Mesenchymal stem cell (in vitro differentiated cells and primary cell): ENCODE measurements around the gene GFPT1. TPM values are rescaled to one million over a fixed set of nuclear protein-coding genes. Genes with fewer than 3 reads are reported as not detected.
A peak's percentile ranks its signal among the peaks of the same experiment; 100 is the strongest.

Experiments
- DNase-seq: peaks from one replicate; pipeline ENCODE4 v3.0.0-alpha.2; 2013
- H2AFZ ChIP-seq: one replicate; pipeline ENCODE4 v1.6.1; 2013; ENCODE audit warnings: low read depth, mild to moderate bottlenecking, control low read depth, inconsistent platforms, low read length, moderate library complexity
- H2AK5ac ChIP-seq: 2 replicates; pipeline ENCODE4 v1.6.1; 2013; ENCODE audit warnings: low read length, moderate library complexity, mild to moderate bottlenecking, inconsistent platforms; ENCODE audit not compliant: severe bottlenecking
- H2BK120ac ChIP-seq: one replicate; pipeline ENCODE4 v1.6.1; 2013; ENCODE audit warnings: low read depth, mild to moderate bottlenecking, inconsistent platforms, low read length, moderate library complexity
- H2BK12ac ChIP-seq, 2 experiments: one replicate each; pipeline ENCODE4 v1.6.1; 2013; ENCODE audit warnings: inconsistent platforms in 2 of 2, low read length in 2 of 2, mild to moderate bottlenecking in 2 of 2, moderate library complexity in 2 of 2, control low read depth in 1 of 2
- H2BK15ac ChIP-seq: one replicate; pipeline ENCODE4 v1.6.1; 2013; ENCODE audit warnings: mild to moderate bottlenecking, low read depth, inconsistent platforms; ENCODE audit not compliant: poor library complexity, severe bottlenecking
- H2BK5ac ChIP-seq: 2 replicates; pipeline ENCODE4 v1.6.1; 2013; ENCODE audit warnings: low read depth, mild to moderate bottlenecking, low read length, control low read depth, inconsistent platforms; ENCODE audit not compliant: poor library complexity, severe bottlenecking
- H3K14ac ChIP-seq, 2 experiments: one replicate each; pipeline ENCODE4 v1.6.1; 2013; ENCODE audit warnings: inconsistent platforms in 2 of 2, low read length in 2 of 2, control low read depth in 1 of 2, mild to moderate bottlenecking in 1 of 2, moderate library complexity in 1 of 2
- H3K18ac ChIP-seq, 2 experiments: one replicate each; pipeline ENCODE4 v1.6.1; 2013; ENCODE audit warnings: inconsistent platforms in 2 of 2, low read length in 2 of 2, control low read depth in 1 of 2, low read depth in 1 of 2, mild to moderate bottlenecking in 1 of 2
- H3K23ac ChIP-seq, 2 experiments: one replicate each; pipeline ENCODE4 v1.6.1; 2013; ENCODE audit warnings: inconsistent platforms in 2 of 2, low read length in 2 of 2, mild to moderate bottlenecking in 2 of 2, moderate library complexity in 2 of 2, control low read depth in 1 of 2
- H3K27ac ChIP-seq: 2 replicates; pipeline ENCODE4 v1.5.1; 2013; ENCODE audit warnings: mild to moderate bottlenecking, moderate library complexity, low read length, control low read depth, inconsistent platforms; ENCODE audit not compliant: poor library complexity, severe bottlenecking
- H3K27me3 ChIP-seq, 2 experiments: 2 replicates each; pipeline versions ENCODE4 v1.6.1 to v1.7.0; 2013; ENCODE audit warnings: low read length in 2 of 2, mild to moderate bottlenecking in 2 of 2, moderate library complexity in 2 of 2, control low read depth in 1 of 2, inconsistent platforms in 1 of 2; ENCODE audit not compliant: control insufficient read depth in 1 of 2, insufficient read depth in 1 of 2
- H3K36me3 ChIP-seq, 2 experiments: 2 replicates each; pipeline versions ENCODE4 v1.6.1 to v1.7.0; 2013; ENCODE audit warnings: low read length in 2 of 2, control low read depth in 1 of 2, inconsistent platforms in 1 of 2, low read depth in 1 of 2, mild to moderate bottlenecking in 1 of 2; ENCODE audit not compliant: insufficient read depth in 2 of 2, control insufficient read depth in 1 of 2
- H3K4ac ChIP-seq, 2 experiments: one replicate each; pipeline ENCODE4 v1.6.1; 2013; ENCODE audit warnings: inconsistent platforms in 2 of 2, low read length in 2 of 2, mild to moderate bottlenecking in 2 of 2, moderate library complexity in 2 of 2, control low read depth in 1 of 2, low read depth in 1 of 2
- H3K4me1 ChIP-seq: 2 replicates; pipeline ENCODE4 v1.6.1; 2013; ENCODE audit warnings: low read depth, low read length, control low read depth; ENCODE audit not compliant: control insufficient read depth, insufficient read depth
- H3K4me2 ChIP-seq: 2 replicates; pipeline ENCODE4 v1.6.1; 2013; ENCODE audit warnings: low read length, mild to moderate bottlenecking, inconsistent platforms; ENCODE audit not compliant: poor library complexity, severe bottlenecking
- H3K4me3 ChIP-seq, 2 experiments: 2 replicates each; pipeline versions ENCODE4 v1.5.1 to v1.7.0; 2013; ENCODE audit warnings: low read length in 2 of 2, mild to moderate bottlenecking in 2 of 2, control low read depth in 1 of 2, low read depth in 1 of 2; ENCODE audit not compliant: insufficient read depth in 1 of 2
- H3K79me1 ChIP-seq: replicated peaks from 2 replicates; pipeline ENCODE4 v1.6.1; 2013; ENCODE audit warnings: mild to moderate bottlenecking, control low read depth, low read length, inconsistent platforms; ENCODE audit not compliant: poor library complexity, severe bottlenecking
- H3K9ac ChIP-seq: 2 replicates; pipeline ENCODE4 v1.7.0; 2013; ENCODE audit warnings: mild to moderate bottlenecking, low read length, moderate library complexity
- H3K9me3 ChIP-seq: 2 replicates; pipeline ENCODE4 v1.7.0; 2013; ENCODE audit warnings: mild to moderate bottlenecking, low read length; ENCODE audit not compliant: control insufficient read depth
- H4K8ac ChIP-seq: one replicate; pipeline ENCODE4 v1.6.1; 2013; ENCODE audit warnings: inconsistent platforms, mild to moderate bottlenecking, low read length, moderate library complexity
- H4K91ac ChIP-seq: one replicate; pipeline ENCODE4 v1.6.1; 2013; ENCODE audit warnings: mild to moderate bottlenecking, low read length, inconsistent platforms
- WGBS: methylation state at CpG from one replicate; pipeline ENCODE4 v1.1.7; 2013; ENCODE audit warnings: mixed read lengths; 5-methylcytosine and 5-hydroxymethylcytosine counted together
- small RNA-seq: library from polyadenylated mRNA; stranded (forward); fragments of <200 nt; extraction: miRNeasy Mini kit (QIAGEN cat#:217004); gene quantifications from one replicate; pipeline ENCODE3, GENCODE V24; 2013; ENCODE audit warnings: low read depth

Gene GFPT1

DNA sequence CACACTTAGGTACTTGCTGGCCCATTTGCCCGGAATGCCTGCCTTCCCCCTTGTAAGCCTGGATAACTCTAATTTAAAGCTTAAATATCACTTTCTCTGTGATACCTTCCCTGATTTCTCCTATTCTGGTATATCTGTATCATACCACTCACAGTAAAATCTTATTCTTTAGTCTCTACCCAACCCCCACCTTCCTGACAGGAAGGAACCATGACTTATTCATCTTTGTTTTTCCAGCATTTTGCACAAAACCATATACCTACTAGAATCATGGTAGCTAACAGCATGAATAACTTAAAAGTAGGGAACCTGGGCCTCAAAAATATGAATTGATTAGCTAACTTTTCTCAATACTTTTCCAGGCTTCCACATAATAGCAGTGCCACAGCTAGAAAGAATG, 111.5 kb downstream of the GFPT1 start:
- no peak overlapping the region for H3K9ac ChIP-seq
- H3K14ac ChIP-seq: no peak overlapping the region
- no peak for DNase-seq
- no peaks in the 10 kb centered on the region for H3K9me3 ChIP-seq
- no peak overlapping the region for H3K4ac ChIP-seq
- H4K8ac ChIP-seq: no peak overlapping the region
- no peaks in the 10 kb centered on the region for H3K79me1 ChIP-seq
- H3K4me2 ChIP-seq: no peak overlapping the region
- no peak overlapping the region for H2BK15ac ChIP-seq
- 95% methylated on average over 1 of the region's 1 CpG for WGBS
- no peaks in the 10 kb centered on the region for H3K36me3 ChIP-seq
- H3K18ac ChIP-seq: no peak overlapping the region
- H3K23ac ChIP-seq: no peak overlapping the region
- no peak overlapping the region for H2BK12ac ChIP-seq
- H2AFZ ChIP-seq: no peak overlapping the region
- no peak overlapping the region for H2BK5ac ChIP-seq
- H2AK5ac ChIP-seq: no peak overlapping the region
- H3K4me1 ChIP-seq: peaks cover 3% of the 10 kb centered on the region
- H4K91ac ChIP-seq: no peak overlapping the region
- no peak overlapping the region for H2BK120ac ChIP-seq
- no peak overlapping the region for H3K4me3 ChIP-seq
- H3K27ac ChIP-seq: no peak overlapping the region
- H3K27me3 ChIP-seq: no peaks in the 10 kb centered on the region

GRCh38 chr2:69272803-69273471, 114.1 kb downstream of the GFPT1 start:
- no peak overlapping the region for H3K23ac ChIP-seq
- H2AK5ac ChIP-seq: no peak overlapping the region
- H3K4me3 ChIP-seq: no peak overlapping the region

DNA sequence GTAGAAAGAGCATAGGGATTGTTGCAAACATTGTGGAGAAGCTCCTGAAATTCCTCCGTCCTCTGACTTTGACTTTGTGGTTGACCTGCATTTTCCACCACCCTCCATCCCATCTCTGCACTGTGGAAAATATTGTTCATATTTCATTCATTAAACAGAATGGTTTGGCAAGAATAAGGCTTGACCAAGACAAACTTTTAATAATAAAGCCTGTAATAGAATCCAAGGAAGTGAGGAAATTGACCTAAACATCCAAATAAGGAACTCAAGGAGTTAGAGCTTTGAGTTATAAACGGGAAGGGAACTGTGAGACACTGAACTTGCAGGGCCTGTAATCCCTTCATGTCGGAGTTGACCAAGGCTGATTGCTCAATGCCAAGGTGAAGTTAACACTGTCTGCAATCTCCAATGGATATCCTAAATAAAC, 115.2 kb downstream of the GFPT1 start:
- Histone ChIP-seq H3K27ac (no peak overlapping the region), H2BK15ac (no peak overlapping the region), H3K14ac (no peak overlapping the region), H2BK5ac (no peak overlapping the region), H3K4me2 (no peak overlapping the region), H3K4me1 (no peaks in the 10 kb centered on the region), H2AK5ac (no peak overlapping the region), H3K27me3 (no peaks in the 10 kb centered on the region), H3K23ac (no peak overlapping the region), H3K18ac (no peak overlapping the region), H2BK120ac (no peak overlapping the region), H4K91ac (no peak overlapping the region), H3K4ac (no peak overlapping the region), H2AFZ (no peak overlapping the region), H3K36me3 (no peaks in the 10 kb centered on the region), H3K9ac (no peak overlapping the region), H3K4me3 (no peak overlapping the region), H2BK12ac (no peak overlapping the region), H3K9me3 (no peaks in the 10 kb centered on the region), H4K8ac (no peak overlapping the region), H3K79me1 (no peaks in the 10 kb centered on the region)
- 44% methylated on average over 2 of the region's 3 CpGs for WGBS
- peak; percentile 49 for DNase-seq

More at GRCh38 chr2:69272803-69273471, 114.1 kb downstream of the GFPT1 start:
- Histone ChIP-seq H2BK12ac (peak overlapping the region; percentile 90 to 92), H2BK15ac (no peak overlapping the region), H3K9me3 (no peaks in the 10 kb centered on the region), H3K36me3 (no peaks in the 10 kb centered on the region), H3K14ac (peak overlapping the region in 1 of 2 experiments; percentile 44), H3K27ac (no peak overlapping the region), H3K79me1 (no peaks in the 10 kb centered on the region), H4K8ac (no peak overlapping the region), H2AFZ (no peak overlapping the region), H2BK5ac (no peak overlapping the region), H3K18ac (peak overlapping the region; percentile 34 to 88), H3K4me2 (no peak overlapping the region), H3K4ac (peak overlapping the region in 1 of 2 experiments; percentile 5), H4K91ac (peak overlapping the region; percentile 90), H2BK120ac (no peak overlapping the region), H3K9ac (no peak overlapping the region), H3K27me3 (no peaks in the 10 kb centered on the region), H3K4me1 (no peaks in the 10 kb centered on the region)
- WGBS: 80% methylated on average over 9 of the region's 9 CpGs
- DNase-seq: no peak

Small RNA genes within 50 kb of the gene (small RNA-seq; reads per million reads assigned to genes)
- gene RF00019: not detected
